HCEC 1CT (cell line): ENCODE results near the gene KRI1.
"Not testable (repeated sequence)": the region's sequence is repeated elsewhere in the genome, so short reads cannot be mapped to it uniquely, and the experiment has no call there.

Experiments used
- DNase-seq: peaks from one replicate; pipeline ENCODE4 v3.0.0-alpha.2; 2017

KRI1 gene

GRCh38 chr19:10546817-10547216 is 19.0 kb downstream of the KRI1 start:
- DNase-seq = no peak

GRCh38 chr19:10544753-10545251 is 21.0 kb downstream of the KRI1 start:
- DNase-seq = no peak

GRCh38 chr19:10544242-10544752 is 21.5 kb downstream of the KRI1 start:
- peak; percentile 7 for DNase-seq

GRCh38 chr19:10543420-10544241 is 22.2 kb downstream of the KRI1 start, which contains the start of gene ATG4D:
TSS of gene ATG4D (plus strand) at chr19:10543904. CDS start at chr19:10544091, 187 bp downstream.
- peak; percentile 61 for DNase-seq

- DNase-seq = no peak
Measured at GRCh38 chr19:10543059-10543419, 22.8 kb downstream of the KRI1 start.

GRCh38 chr19:10539016-10539415 is 26.8 kb downstream of the KRI1 start:
- not testable (repeated sequence) for DNase-seq

GRCh38 chr19:10538204-10538983 is 27.4 kb downstream of the KRI1 start:
- DNase-seq = no peak

GRCh38 chr19:10537668-10538067 is 28.1 kb downstream of the KRI1 start:
- no peak for DNase-seq

- DNase-seq = no peak
Measured at GRCh38 chr19:10535613-10536012, 30.2 kb downstream of the KRI1 start.

- peak; percentile 65 for DNase-seq
Measured at GRCh38 chr19:10533646-10534386, 32.0 kb downstream of the KRI1 start.

GRCh38 chr19:10532457-10532856 is 33.4 kb downstream of the KRI1 start:
- no peak for DNase-seq

- DNase-seq = not testable (repeated sequence)
Measured at GRCh38 chr19:10526887-10527286, 38.9 kb downstream of the KRI1 start.

GRCh38 chr19:10525636-10526035 is 40.2 kb downstream of the KRI1 start:
- DNase-seq = no peak

GRCh38 chr19:10523135-10523636 is 42.6 kb downstream of the KRI1 start:
- no peak for DNase-seq

GRCh38 chr19:10521461-10522171 is 44.2 kb downstream of the KRI1 start:
- DNase-seq = no peak

- no peak for DNase-seq
Measured at GRCh38 chr19:10520652-10521318, 45.0 kb downstream of the KRI1 start.

- DNase-seq = no peak
Measured at GRCh38 chr19:10519421-10519820, 46.4 kb downstream of the KRI1 start.

- no peak for DNase-seq
Measured at GRCh38 chr19:10518444-10519361, 47.1 kb downstream of the KRI1 start.

- DNase-seq = peak; percentile 7
Measured at GRCh38 chr19:10517760-10518443, 47.9 kb downstream of the KRI1 start.

- no peak for DNase-seq
Measured at GRCh38 chr19:10517361-10517759, 48.5 kb downstream of the KRI1 start, which contains the start of gene S1PR5. TSS of gene S1PR5 (minus strand) at chr19:10517447. CDS start at chr19:10515011, 2,436 bp downstream.
